Liver (tissue), 3 donors: Measurements from ENCODE around the gene RNF220.

Experiments used
- JUND ChIP-seq, 2 donors: IDR thresholded peaks; 2 replicates each; pipeline ENCODE4 v1.6.1; 2016; ENCODE audit warnings: antibody characterized with exemption in 2 of 2
- RAD21 ChIP-seq, 2 donors: IDR thresholded peaks; 2 replicates each; pipeline ENCODE4 v1.6.1; 2016; ENCODE audit warnings: antibody characterized with exemption in 2 of 2, mild to moderate bottlenecking in 2 of 2
- RXRA ChIP-seq, 2 donors: IDR thresholded peaks; 2 replicates each; pipeline ENCODE4 v1.6.1; 2017 to 2018; ENCODE audit warnings: antibody characterized with exemption in 2 of 2, mild to moderate bottlenecking in 1 of 2
- YY1 ChIP-seq: IDR thresholded peaks from 2 replicates; pipeline ENCODE4 v1.6.1; 2016; ENCODE audit warnings: antibody characterized with exemption, mild to moderate bottlenecking
- TF ChIP-seq, protein P1 (sequence below): fragments of 150-350 bp; IDR thresholded peaks from 2 replicates; pipeline ENCODE4 v1.5.1; 2017; ENCODE audit warnings: improper control_type of control experiment, low read depth, low read length; ENCODE audit not compliant: missing input control
- TF ChIP-seq, protein P2 (sequence below): IDR thresholded peaks from 2 replicates; pipeline ENCODE4 v1.6.1; 2016; ENCODE audit warnings: antibody characterized with exemption
- TF ChIP-seq, protein P3 (sequence below): IDR thresholded peaks from 2 replicates; pipeline ENCODE4 v1.6.1; 2016; ENCODE audit warnings: antibody characterized with exemption, mild to moderate bottlenecking
- TF ChIP-seq, protein P4 (sequence below): IDR thresholded peaks from 2 replicates; pipeline ENCODE4 v1.6.1; 2016; ENCODE audit warnings: antibody characterized with exemption
- donor health status: healthy.
- donor health status: healthy.

DNA sequence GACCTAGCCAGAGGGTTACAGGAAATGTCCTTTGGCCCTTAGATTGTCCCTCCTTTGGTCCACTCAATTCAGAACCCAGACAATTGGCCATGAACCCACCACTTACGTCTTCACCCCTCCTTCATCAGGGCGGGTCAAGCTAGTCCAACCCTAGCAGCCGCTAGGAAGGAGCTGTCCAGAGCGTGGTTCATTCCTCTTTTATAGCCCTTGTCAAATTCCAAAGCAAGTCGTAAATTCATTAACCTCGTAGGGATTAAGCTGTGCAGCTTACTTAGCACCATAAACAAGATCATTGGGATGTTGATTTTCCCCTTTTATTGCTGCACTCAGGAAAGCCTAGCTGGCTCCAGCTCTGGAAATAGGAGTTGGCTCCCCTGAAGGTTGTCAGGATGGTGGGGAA, 179.1 kb downstream of the RNF220 start:
- TF ChIP-seq, protein P1, sequence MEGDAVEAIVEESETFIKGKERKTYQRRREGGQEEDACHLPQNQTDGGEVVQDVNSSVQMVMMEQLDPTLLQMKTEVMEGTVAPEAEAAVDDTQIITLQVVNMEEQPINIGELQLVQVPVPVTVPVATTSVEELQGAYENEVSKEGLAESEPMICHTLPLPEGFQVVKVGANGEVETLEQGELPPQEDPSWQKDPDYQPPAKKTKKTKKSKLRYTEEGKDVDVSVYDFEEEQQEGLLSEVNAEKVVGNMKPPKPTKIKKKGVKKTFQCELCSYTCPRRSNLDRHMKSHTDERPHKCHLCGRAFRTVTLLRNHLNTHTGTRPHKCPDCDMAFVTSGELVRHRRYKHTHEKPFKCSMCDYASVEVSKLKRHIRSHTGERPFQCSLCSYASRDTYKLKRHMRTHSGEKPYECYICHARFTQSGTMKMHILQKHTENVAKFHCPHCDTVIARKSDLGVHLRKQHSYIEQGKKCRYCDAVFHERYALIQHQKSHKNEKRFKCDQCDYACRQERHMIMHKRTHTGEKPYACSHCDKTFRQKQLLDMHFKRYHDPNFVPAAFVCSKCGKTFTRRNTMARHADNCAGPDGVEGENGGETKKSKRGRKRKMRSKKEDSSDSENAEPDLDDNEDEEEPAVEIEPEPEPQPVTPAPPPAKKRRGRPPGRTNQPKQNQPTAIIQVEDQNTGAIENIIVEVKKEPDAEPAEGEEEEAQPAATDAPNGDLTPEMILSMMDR = no peak
- TF ChIP-seq JUND (IDR thresholded peaks at IDR 0.05) (no peak), RAD21 (IDR thresholded peaks at IDR 0.05) (no peak), YY1 (no peak), RXRA (IDR thresholded peaks at IDR 0.05) (no peak)
- TF ChIP-seq, protein P2, sequence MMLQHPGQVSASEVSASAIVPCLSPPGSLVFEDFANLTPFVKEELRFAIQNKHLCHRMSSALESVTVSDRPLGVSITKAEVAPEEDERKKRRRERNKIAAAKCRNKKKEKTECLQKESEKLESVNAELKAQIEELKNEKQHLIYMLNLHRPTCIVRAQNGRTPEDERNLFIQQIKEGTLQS = no peak
- TF ChIP-seq, protein P3, sequence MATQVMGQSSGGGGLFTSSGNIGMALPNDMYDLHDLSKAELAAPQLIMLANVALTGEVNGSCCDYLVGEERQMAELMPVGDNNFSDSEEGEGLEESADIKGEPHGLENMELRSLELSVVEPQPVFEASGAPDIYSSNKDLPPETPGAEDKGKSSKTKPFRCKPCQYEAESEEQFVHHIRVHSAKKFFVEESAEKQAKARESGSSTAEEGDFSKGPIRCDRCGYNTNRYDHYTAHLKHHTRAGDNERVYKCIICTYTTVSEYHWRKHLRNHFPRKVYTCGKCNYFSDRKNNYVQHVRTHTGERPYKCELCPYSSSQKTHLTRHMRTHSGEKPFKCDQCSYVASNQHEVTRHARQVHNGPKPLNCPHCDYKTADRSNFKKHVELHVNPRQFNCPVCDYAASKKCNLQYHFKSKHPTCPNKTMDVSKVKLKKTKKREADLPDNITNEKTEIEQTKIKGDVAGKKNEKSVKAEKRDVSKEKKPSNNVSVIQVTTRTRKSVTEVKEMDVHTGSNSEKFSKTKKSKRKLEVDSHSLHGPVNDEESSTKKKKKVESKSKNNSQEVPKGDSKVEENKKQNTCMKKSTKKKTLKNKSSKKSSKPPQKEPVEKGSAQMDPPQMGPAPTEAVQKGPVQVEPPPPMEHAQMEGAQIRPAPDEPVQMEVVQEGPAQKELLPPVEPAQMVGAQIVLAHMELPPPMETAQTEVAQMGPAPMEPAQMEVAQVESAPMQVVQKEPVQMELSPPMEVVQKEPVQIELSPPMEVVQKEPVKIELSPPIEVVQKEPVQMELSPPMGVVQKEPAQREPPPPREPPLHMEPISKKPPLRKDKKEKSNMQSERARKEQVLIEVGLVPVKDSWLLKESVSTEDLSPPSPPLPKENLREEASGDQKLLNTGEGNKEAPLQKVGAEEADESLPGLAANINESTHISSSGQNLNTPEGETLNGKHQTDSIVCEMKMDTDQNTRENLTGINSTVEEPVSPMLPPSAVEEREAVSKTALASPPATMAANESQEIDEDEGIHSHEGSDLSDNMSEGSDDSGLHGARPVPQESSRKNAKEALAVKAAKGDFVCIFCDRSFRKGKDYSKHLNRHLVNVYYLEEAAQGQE = no peak
- TF ChIP-seq, protein P4, sequence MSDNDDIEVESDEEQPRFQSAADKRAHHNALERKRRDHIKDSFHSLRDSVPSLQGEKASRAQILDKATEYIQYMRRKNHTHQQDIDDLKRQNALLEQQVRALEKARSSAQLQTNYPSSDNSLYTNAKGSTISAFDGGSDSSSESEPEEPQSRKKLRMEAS = no peak
